ENCODE data around the gene VTA1. TPM values are rescaled to one million over a fixed set of nuclear protein-coding genes. Genes with fewer than 3 reads are reported as not detected.

Gene VTA1, protein sequence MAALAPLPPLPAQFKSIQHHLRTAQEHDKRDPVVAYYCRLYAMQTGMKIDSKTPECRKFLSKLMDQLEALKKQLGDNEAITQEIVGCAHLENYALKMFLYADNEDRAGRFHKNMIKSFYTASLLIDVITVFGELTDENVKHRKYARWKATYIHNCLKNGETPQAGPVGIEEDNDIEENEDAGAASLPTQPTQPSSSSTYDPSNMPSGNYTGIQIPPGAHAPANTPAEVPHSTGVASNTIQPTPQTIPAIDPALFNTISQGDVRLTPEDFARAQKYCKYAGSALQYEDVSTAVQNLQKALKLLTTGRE
- total RNA-seq (2012; rRNA removed) (104 and 120 TPM in 2 replicates), polyA plus RNA-seq (2012; rRNA removed) (60.3 and 60.9 TPM in 2 replicates), Bru-seq, nascent RNA (percentile 87 among the genes with signal in this experiment), BruChase-seq, experiment 1, labeled RNA remaining after a 6-hour chase (percentile 67 among the genes with signal in this experiment), BruChase-seq, experiment 2, labeled RNA remaining after a 2-hour chase (percentile 75 among the genes with signal in this experiment)
- polyA plus RNA-seq (2012; cell fraction: cytosol; rRNA removed) = 18.8 and 20.3 TPM in 2 replicates
- 5.4 and 36.7 TPM in 2 replicates for polyA plus RNA-seq (2012; cell fraction: nucleus; rRNA removed; ENCODE audit: low replicate concordance)
- long read RNA-seq, full-length matches to known transcripts = 108 of 128 reads
- long read RNA-seq, partial matches to known transcripts = 12 of 128 reads
- long read RNA-seq, other reads (novel, unspliced or antisense) = 8 of 128 reads

DNA sequence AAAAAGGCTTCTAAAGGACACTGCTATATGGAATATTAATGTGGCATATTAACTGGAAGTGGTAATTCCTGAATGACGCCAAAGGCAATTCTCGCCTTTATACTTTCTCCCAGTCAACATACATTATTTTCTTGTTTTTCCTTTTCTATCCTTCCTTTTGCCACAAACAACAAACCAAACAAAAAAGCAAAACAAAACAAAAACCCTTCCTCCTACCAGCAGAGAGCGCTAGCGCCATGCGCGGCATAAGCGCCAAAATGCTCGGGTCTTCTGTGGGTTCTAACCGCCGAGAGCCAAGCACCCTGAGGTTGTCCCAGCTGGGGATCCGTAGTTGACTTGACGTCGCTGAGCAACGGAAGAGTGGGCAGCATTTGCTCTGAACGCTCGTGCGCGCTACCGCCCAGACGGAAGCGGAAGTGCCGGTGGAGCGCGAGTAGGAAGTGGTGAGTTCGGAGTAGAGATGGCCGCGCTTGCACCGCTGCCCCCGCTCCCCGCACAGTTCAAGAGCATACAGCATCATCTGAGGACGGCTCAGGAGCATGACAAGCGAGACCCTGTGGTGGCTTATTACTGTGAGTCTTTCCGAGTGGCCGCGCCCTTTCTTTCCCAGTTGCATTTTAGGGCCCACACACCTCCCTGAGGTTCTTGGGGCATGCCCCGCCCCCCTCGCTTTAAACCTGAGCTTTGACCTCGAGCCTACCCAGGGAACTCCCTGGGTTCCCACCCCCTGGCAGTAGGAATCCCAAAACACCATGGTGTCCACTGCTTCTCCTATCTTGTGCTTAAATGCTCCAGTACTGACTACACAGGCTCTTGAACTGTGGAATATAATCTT, at the start of gene VTA1, which contains the start of gene NMBR:
VTA1 (plus strand) TSS at position 436 of the 835 bp plus-strand sequence; CDS start at position 461, 25 bp downstream.
NMBR (minus strand) TSS at position 295 of the 835 bp plus-strand sequence. CDS start 58,464 bp downstream, outside the sequence.
- BruUV-seq (replicated peaks) = TSS peak; percentile 73
- ATAC-seq (ENCODE audit: low read depth) = peak; percentile 97
- peak within 1 kb of the TSS; percentile 33; the same call in 1 of the 2 replicates for H2AK5ac ChIP-seq (ENCODE audit: low read depth, low read length)
- WGBS, 2 experiments (ENCODE audit: extremely low coverage in 2 of 2, insufficient read length in 1 of 2) = 0% methylated on average over 10 of the region's 38 CpGs; no CpG with 5 or more reads in 1 of the 2 experiments
- peak within 1 kb of the TSS; percentile 68 to 97 for H4K8ac ChIP-seq (ENCODE audit: low read depth in 2 of 2, low read length in 2 of 2)
- H3K4me1 ChIP-seq (ENCODE audit: control insufficient read depth, insufficient read depth, low read length) = peaks cover 6% of the 10 kb centered on the region
- H3K23ac ChIP-seq (ENCODE audit: low read depth, low read length) = peak within 1 kb of the TSS; percentile 75; the same call in 1 of the 2 replicates
- ChIA-PET CTCF (interaction anchor here (0.6 to 1.3 kb wide), 6 partner anchors 9 to 243 kb away, joined by 3 to 6 read pairs (median 4); no protein-coding TSS in a partner anchor), POLR2A (ENCODE audit: unreplicated experiment) (no interaction called here)
- H4K91ac ChIP-seq (ENCODE audit: insufficient read depth, low read depth, low read length) = peak within 1 kb of the TSS; percentile 70
- H3K9me1 ChIP-seq (ENCODE audit: insufficient read depth, low read length) = peaks cover 2% of the 10 kb centered on the region; the same call in 1 of the 2 replicates
- 0 out of 2 replicates have a peak within 1 kb of the TSS, but pooled peaks have one; percentile 49 for H2BK120ac ChIP-seq (ENCODE audit: low read depth, low read length)
- H2BK15ac ChIP-seq (ENCODE audit: low read depth, low read length) = no peak within 1 kb of the TSS
- H3K56ac ChIP-seq (ENCODE audit: extremely low read depth, insufficient read depth, low read length) = peak within 1 kb of the TSS; percentile 54
- H3K4me3 ChIP-seq (ENCODE audit: insufficient read depth, low read depth, low read length) = peak within 1 kb of the TSS; percentile 77
- H3K9me3 ChIP-seq (ENCODE audit: control insufficient read depth, insufficient read depth, low read length) = no peaks in the 10 kb centered on the region
- H2AFZ ChIP-seq (replicated peaks; ENCODE audit: low read length, poor library complexity) = peak within 1 kb of the TSS; percentile 93
- DNase-seq = peak; percentile 100
- peak within 1 kb of the TSS; percentile 43 for H2BK5ac ChIP-seq (ENCODE audit: low read depth, low read length, poor library complexity, severe bottlenecking)
- H3K9ac ChIP-seq (ENCODE audit: low read depth, low read length) = peak within 1 kb of the TSS; percentile 84
- no peak within 1 kb of the TSS for H2BK20ac ChIP-seq (ENCODE audit: low read depth, low read length)
- H3K36me3 ChIP-seq (ENCODE audit: control insufficient read depth, insufficient read depth, low read length) = peaks cover 2% of the 10 kb centered on the region; the same call in 1 of the 2 replicates
- no peaks in the 10 kb centered on the region for H3K27me3 ChIP-seq (ENCODE audit: control insufficient read depth, insufficient read depth, low read length)
- peak within 1 kb of the TSS; percentile 63 for H3K4ac ChIP-seq (ENCODE audit: low read depth, low read length)
- H4K5ac ChIP-seq (ENCODE audit: low read depth, low read length) = peak within 1 kb of the TSS; percentile 83; the same call in 1 of the 2 replicates
- peak within 1 kb of the TSS; percentile 86 for H3K14ac ChIP-seq (replicated peaks; ENCODE audit: low read depth, low read length)
- dilution Hi-C loops (cut with HindIII; ENCODE audit: low sequenced_read_pairs, unreplicated experiment) = no loop called here
- peak within 1 kb of the TSS; percentile 81 for H2AK9ac ChIP-seq (replicated peaks; ENCODE audit: low read depth, low read length, poor library complexity)
- in situ Hi-C loops (cut with MboI; ENCODE audit: low sequenced_read_pairs) = loop anchor here (10.0 kb wide), 2 partner anchors 58 to 238 kb away; no protein-coding TSS in a partner anchor
- peak within 1 kb of the TSS; percentile 71 for H3K4me2 ChIP-seq (ENCODE audit: low read depth, low read length)
- H3K79me1 ChIP-seq (ENCODE audit: low read depth in 1 of 2, low read length in 2 of 2) = peaks cover 5 to 23% of the 10 kb centered on the region in 2 experiments; a peak in 3 of 4 replicates
- peak within 1 kb of the TSS; percentile 78 for H3K27ac ChIP-seq (ENCODE audit: insufficient read depth, low read length)
- H4K20me1 ChIP-seq (ENCODE audit: insufficient read depth, low read length) = no peaks in the 10 kb centered on the region
- H3K18ac ChIP-seq (ENCODE audit: low read depth, low read length) = no peak within 1 kb of the TSS
- intact Hi-C loops (cut with micrococcal nuclease) = loop anchor here (1.0 to 5.0 kb wide), 4 partner anchors 60 to 390 kb away; no protein-coding TSS in a partner anchor
- TF ChIP-seq RAD21 (IDR thresholded peaks at IDR 0.05; ENCODE audit: low read length) (peak; percentile 91), MAZ (IDR thresholded peaks at IDR 0.05; ENCODE audit: borderline replicate concordance, low read depth, low read length) (peak; percentile 78), NFE2L2 (IDR thresholded peaks at IDR 0.05; ENCODE audit: low read depth, low read length) (no peak), CEBPB (IDR thresholded peaks at IDR 0.05; ENCODE audit: low read depth, low read length) (no peak), FOS (IDR thresholded peaks at IDR 0.05; ENCODE audit: low read depth, low read length) (no peak), SMC3 (IDR thresholded peaks at IDR 0.05; ENCODE audit: low read depth, low read length) (peak; percentile 89), MXI1 (IDR thresholded peaks at IDR 0.05; ENCODE audit: borderline replicate concordance, low read depth, low read length) (peak; percentile 96), RCOR1 (IDR thresholded peaks at IDR 0.05; ENCODE audit: insufficient replicate concordance, low read length) (no peak), POLR2A (IDR thresholded peaks at IDR 0.05; ENCODE audit: low read depth, low read length) (peak; percentile 56; the same call in 1 of the 2 replicates)
- TF ChIP-seq, protein P1, sequence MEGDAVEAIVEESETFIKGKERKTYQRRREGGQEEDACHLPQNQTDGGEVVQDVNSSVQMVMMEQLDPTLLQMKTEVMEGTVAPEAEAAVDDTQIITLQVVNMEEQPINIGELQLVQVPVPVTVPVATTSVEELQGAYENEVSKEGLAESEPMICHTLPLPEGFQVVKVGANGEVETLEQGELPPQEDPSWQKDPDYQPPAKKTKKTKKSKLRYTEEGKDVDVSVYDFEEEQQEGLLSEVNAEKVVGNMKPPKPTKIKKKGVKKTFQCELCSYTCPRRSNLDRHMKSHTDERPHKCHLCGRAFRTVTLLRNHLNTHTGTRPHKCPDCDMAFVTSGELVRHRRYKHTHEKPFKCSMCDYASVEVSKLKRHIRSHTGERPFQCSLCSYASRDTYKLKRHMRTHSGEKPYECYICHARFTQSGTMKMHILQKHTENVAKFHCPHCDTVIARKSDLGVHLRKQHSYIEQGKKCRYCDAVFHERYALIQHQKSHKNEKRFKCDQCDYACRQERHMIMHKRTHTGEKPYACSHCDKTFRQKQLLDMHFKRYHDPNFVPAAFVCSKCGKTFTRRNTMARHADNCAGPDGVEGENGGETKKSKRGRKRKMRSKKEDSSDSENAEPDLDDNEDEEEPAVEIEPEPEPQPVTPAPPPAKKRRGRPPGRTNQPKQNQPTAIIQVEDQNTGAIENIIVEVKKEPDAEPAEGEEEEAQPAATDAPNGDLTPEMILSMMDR (conservative IDR thresholded peaks at IDR 0.05; ENCODE audit: low read depth, low read length) = peak; percentile 97
- TF ChIP-seq, protein P2, sequence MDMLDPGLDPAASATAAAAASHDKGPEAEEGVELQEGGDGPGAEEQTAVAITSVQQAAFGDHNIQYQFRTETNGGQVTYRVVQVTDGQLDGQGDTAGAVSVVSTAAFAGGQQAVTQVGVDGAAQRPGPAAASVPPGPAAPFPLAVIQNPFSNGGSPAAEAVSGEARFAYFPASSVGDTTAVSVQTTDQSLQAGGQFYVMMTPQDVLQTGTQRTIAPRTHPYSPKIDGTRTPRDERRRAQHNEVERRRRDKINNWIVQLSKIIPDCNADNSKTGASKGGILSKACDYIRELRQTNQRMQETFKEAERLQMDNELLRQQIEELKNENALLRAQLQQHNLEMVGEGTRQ (IDR thresholded peaks at IDR 0.05; ENCODE audit: low read depth, low read length) = no peak

All from IMR-90 (cell line).